Loucy (cell line): ENCODE measurements around the gene PHF14.

Source experiments
- H2AFZ ChIP-seq: fragments of 200-600 bp; sonication (generic); 2 replicates; pipeline ENCODE4 v1.6.0; 2016; ENCODE audit warnings: antibody characterized with exemption, mild to moderate bottlenecking, low read length, moderate library complexity
- H3F3A ChIP-seq: fragments of 200-600 bp; 2 replicates; pipeline ENCODE4 v1.6.0; 2016; ENCODE audit warnings: antibody characterized with exemption, low read depth, mild to moderate bottlenecking
- H3K27me3 ChIP-seq: fragments of 200-600 bp; sonication (generic); 2 replicates; pipeline ENCODE4 v1.6.1; 2014; ENCODE audit warnings: low read length, mild to moderate bottlenecking; ENCODE audit not compliant: insufficient read depth, poor library complexity, severe bottlenecking
- H3K36me3 ChIP-seq: fragments of 200-600 bp; sonication (generic); 2 replicates; pipeline ENCODE4 v1.6.1; 2016; ENCODE audit warnings: low read length; ENCODE audit not compliant: insufficient read depth
- H3K4me1 ChIP-seq: fragments of 200-600 bp; sonication (generic); 2 replicates; pipeline ENCODE4 v1.5.1; 2014; ENCODE audit warnings: low read length, mild to moderate bottlenecking; ENCODE audit not compliant: insufficient read depth, poor library complexity, severe bottlenecking
- H3K4me2 ChIP-seq: fragments of 200-600 bp; sonication (generic); 2 replicates; pipeline ENCODE4 v1.6.0; 2014; ENCODE audit warnings: antibody characterized with exemption, low read length, low read depth, mild to moderate bottlenecking; ENCODE audit not compliant: poor library complexity, severe bottlenecking
- H3K4me3 ChIP-seq: fragments of 200-600 bp; sonication (generic); 2 replicates; pipeline ENCODE4 v1.5.1; 2014; ENCODE audit warnings: low read length, mild to moderate bottlenecking, mixed read lengths; ENCODE audit not compliant: poor library complexity, severe bottlenecking
- H3K79me2 ChIP-seq: fragments of 200-600 bp; sonication (generic); 2 replicates; pipeline ENCODE4 v1.6.1; 2014; ENCODE audit warnings: low read length; ENCODE audit not compliant: insufficient read depth
- H3K9ac ChIP-seq: fragments of 200-600 bp; sonication (generic); 2 replicates; pipeline ENCODE4 v1.6.0; 2014; ENCODE audit warnings: mild to moderate bottlenecking, low read depth, low read length, moderate library complexity; ENCODE audit not compliant: poor library complexity, severe bottlenecking
- H3K9me2 ChIP-seq: fragments of 200-600 bp; sonication (generic); replicated peaks from 2 replicates; pipeline ENCODE4 v1.6.1; 2016; ENCODE audit warnings: low read depth, low read length, mixed read lengths
- H3K9me3 ChIP-seq: fragments of 200-600 bp; sonication (generic); 2 replicates; pipeline ENCODE4 v1.6.1; 2014; ENCODE audit warnings: mild to moderate bottlenecking, antibody characterized with exemption, low read length, low read depth; ENCODE audit not compliant: insufficient read depth
- H4K20me1 ChIP-seq: fragments of 200-600 bp; sonication (generic); 2 replicates; pipeline ENCODE4 v1.6.0; 2014; ENCODE audit warnings: antibody characterized with exemption, low read length, mild to moderate bottlenecking; ENCODE audit not compliant: insufficient read depth, poor library complexity, severe bottlenecking
- CTCF ChIP-seq: fragments of 200-600 bp; sonication (generic); conservative IDR thresholded peaks from 2 replicates; pipeline ENCODE4 v1.5.1; 2014; ENCODE audit warnings: mild to moderate bottlenecking, antibody characterized with exemption, low read length
- EZH2phosphoT487 ChIP-seq: fragments of 200-600 bp; IDR thresholded peaks from 2 replicates; pipeline ENCODE4 v1.6.1; 2018; ENCODE audit warnings: antibody characterized with exemption, mild to moderate bottlenecking, moderate library complexity, borderline replicate concordance

The PHF14 gene

GRCh38 chr7:11155883-11156282 lies 182.2 kb downstream of the PHF14 start:
- H3K9me3 ChIP-seq, result no peaks in the 10 kb centered on the region
- no peaks in the 10 kb centered on the region for H3K4me1 ChIP-seq
- TF ChIP-seq CTCF (no peak), EZH2phosphoT487 (no peak)
- H3K79me2 ChIP-seq, result no peaks in the 10 kb centered on the region
- no peak overlapping the region for H3K4me2 ChIP-seq
- H3K4me3 ChIP-seq, result no peak overlapping the region
- no peak overlapping the region for H3K9ac ChIP-seq
- no peaks in the 10 kb centered on the region for H3K36me3 ChIP-seq
- H3K27me3 ChIP-seq, result no peaks in the 10 kb centered on the region
- no peaks in the 10 kb centered on the region for H3K9me2 ChIP-seq
- no peak overlapping the region for H2AFZ ChIP-seq
- no peaks in the 10 kb centered on the region for H4K20me1 ChIP-seq
- H3F3A ChIP-seq, result no peaks in the 10 kb centered on the region

- Histone ChIP-seq H3K9me2 (no peaks in the 10 kb centered on the region), H2AFZ (no peak overlapping the region), H3K4me1 (no peaks in the 10 kb centered on the region), H3F3A (no peaks in the 10 kb centered on the region), H4K20me1 (no peaks in the 10 kb centered on the region), H3K36me3 (no peaks in the 10 kb centered on the region), H3K27me3 (no peaks in the 10 kb centered on the region), H3K9me3 (no peaks in the 10 kb centered on the region), H3K9ac (no peak overlapping the region), H3K79me2 (no peaks in the 10 kb centered on the region), H3K4me3 (no peak overlapping the region), H3K4me2 (no peak overlapping the region)
- TF ChIP-seq EZH2phosphoT487, result no peak
Measured at GRCh38 chr7:11161499-11161898, 187.8 kb downstream of the PHF14 start.

- Histone ChIP-seq H3K9me3 (no peaks in the 10 kb centered on the region), H2AFZ (no peak overlapping the region), H3K27me3 (no peaks in the 10 kb centered on the region), H3K4me1 (no peaks in the 10 kb centered on the region), H3K36me3 (no peaks in the 10 kb centered on the region), H3K79me2 (no peaks in the 10 kb centered on the region), H3K9me2 (no peaks in the 10 kb centered on the region), H3K4me3 (no peak overlapping the region), H3F3A (no peaks in the 10 kb centered on the region), H3K9ac (no peak overlapping the region), H4K20me1 (no peaks in the 10 kb centered on the region), H3K4me2 (no peak overlapping the region)
- no peak for TF ChIP-seq CTCF
- no peak for TF ChIP-seq EZH2phosphoT487
Measured at GRCh38 chr7:11163220-11163619, 189.5 kb downstream of the PHF14 start.

GRCh38 chr7:11166051-11166450 lies 192.4 kb downstream of the PHF14 start:
- Histone ChIP-seq H2AFZ (no peak overlapping the region), H3K79me2 (no peaks in the 10 kb centered on the region), H3K36me3 (no peaks in the 10 kb centered on the region), H3K4me1 (no peaks in the 10 kb centered on the region), H3K27me3 (no peaks in the 10 kb centered on the region), H3K9ac (no peak overlapping the region), H3K4me3 (no peak overlapping the region), H4K20me1 (no peaks in the 10 kb centered on the region), H3K4me2 (no peak overlapping the region), H3K9me3 (no peaks in the 10 kb centered on the region), H3K9me2 (no peaks in the 10 kb centered on the region), H3F3A (no peaks in the 10 kb centered on the region)
- TF ChIP-seq CTCF (no peak), EZH2phosphoT487 (no peak)
